ENCODE results near the gene FNBP1.

- no peak for TF ChIP-seq POLR2AphosphoS5 (IDR thresholded peaks at IDR 0.05; ENCODE audit: borderline replicate concordance, low read depth, low read length)
- no peak for TF ChIP-seq EZH2 (IDR thresholded peaks at IDR 0.05)
- TF ChIP-seq FOXP2 (optimal IDR thresholded peaks at IDR 0.05; ENCODE audit: control extremely low read depth, extremely low read length, insufficient read depth): no peak
These were observed 193.1 kb downstream of the FNBP1 start for GRCh38 chr9:129849901-129850300.

Measured in SK-N-MC (cell line).